TTC549 (cell line): Measurements from ENCODE around the gene MX2.
"Not testable (repeated sequence)": the region's sequence is repeated elsewhere in the genome, so short reads cannot be mapped to it uniquely, and the experiment has no call there.

Experiments
- FAIRE-seq: peaks from 2 replicates; lab custom pipeline; 2012; peaks lifted over from hg19 to GRCh38; lab: Jason Lieb, UNC

Gene MX2

GRCh38 chr21:41418393-41418792 is 56.6 kb downstream of the MX2 start:
- no peak for FAIRE-seq

DNA sequence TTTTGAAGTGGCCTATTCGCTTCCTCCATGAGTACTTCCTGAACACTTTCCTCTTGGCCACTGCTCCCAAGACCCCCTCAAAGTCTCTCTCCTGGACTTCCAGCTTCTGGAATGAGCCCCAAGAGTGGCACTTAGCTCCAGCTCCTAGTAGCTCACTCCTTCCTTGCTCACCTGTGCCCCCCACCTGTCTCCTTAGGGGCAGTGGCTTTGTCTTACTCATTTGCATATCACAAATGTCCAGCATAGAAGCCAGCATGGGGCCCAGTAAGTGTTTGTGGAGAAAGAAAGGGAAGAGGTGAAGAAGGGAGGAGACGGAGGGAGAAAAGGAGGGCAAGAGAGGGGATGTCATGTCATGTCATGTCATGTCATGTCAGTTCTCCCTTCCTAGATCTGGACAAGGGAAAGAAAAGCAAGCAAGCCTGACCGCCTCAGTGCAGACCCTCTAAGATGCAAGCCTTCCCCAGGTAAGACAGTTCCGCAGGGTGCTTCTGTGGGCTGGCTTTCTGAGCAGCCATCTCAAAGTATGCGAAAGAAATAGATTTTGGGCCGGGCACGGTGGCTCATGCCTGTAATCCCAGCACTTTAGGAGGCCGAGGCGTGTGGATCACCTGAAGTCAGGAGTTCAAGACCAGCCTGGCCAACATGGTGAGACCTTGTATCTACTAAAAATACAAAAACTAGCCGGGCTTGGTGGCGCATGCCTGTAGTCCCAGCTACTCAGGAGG is 57.3 kb downstream of the MX2 start:
- FAIRE-seq: no peak

DNA sequence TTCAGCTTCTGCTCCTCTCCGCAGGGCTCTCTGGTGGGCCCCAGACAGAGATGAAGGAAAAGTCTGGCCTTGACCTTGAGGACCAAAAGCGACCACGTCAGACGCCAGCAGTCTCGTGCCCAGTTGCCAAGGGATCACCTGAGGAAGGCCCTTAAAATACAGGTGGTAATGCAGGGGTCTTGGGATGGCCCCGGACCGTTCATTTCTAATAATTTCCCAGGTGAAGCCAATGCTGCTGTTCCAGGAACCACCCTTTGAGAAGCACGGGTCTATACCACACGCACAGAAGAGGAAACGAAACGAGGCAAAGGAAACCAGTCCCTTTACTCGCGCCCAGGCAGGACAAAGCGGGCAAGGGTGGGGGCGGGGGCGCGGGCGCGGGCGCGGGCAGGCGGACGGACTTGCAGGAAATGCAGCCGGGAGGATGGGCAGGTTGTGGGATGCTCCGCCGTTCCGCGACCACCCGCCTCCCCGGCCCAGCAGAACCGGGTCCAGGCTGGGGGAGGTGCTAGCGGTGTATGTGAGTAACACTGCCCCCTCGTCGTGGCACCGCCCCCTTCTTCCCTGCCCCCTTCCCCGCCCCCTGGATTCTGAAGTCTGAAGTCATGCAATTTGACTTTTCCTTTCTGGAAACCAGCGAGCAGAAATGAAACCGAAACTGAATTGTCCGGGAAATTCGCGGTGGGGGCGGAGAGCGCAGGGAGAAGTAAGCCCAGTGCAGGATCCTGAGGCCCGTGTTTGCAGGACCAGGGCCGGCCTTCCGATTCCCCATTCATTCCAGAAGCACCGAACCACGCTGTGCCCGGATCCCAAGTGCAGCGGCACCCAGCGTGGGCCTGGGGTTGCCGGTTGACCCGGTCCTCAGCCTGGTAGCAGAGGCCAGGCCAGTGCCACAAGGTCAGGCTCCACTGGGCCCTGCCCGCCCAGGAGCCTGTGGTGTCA is 58.4 kb downstream of the MX2 start:
- FAIRE-seq: no peak

DNA sequence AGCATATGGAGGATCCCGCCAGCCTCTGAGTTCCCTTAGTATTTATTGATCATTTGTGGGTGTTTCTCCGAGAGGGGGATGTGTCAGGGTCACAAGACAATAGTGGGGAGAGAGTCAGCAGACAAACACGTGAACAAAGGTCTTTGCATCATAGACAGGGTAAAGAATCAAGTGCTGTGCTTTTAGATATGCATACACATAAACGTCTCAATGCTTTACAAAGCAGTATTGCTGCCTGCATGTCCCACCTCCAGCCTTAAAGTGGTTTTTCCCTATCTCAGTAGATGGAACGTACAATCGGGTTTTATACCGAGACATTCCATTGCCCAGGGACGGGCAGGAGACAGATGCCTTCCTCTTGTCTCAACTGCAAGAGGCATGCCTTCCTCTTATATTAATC is 59.2 kb downstream of the MX2 start:
- not testable (repeated sequence) for FAIRE-seq

- FAIRE-seq: no peak
These were observed 60.9 kb downstream of the MX2 start for GRCh38 chr21:41422546-41423304.

DNA sequence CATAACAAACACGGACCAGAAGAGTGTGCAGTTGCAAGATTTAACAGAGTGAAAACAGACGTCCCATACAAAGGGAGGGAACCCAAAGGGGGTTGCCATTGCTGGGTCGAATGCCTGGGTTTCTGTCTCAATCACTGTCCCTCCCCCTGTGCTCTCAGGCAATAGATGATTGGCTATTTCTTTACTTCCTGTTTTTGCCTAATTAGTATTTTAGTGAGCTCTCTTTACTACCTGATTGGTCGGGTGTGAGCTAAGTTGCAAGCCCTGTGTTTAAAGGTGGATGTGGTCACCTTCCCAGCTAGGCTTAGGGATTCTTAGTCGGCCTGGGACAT is 61.4 kb downstream of the MX2 start:
- FAIRE-seq: not testable (repeated sequence)

DNA sequence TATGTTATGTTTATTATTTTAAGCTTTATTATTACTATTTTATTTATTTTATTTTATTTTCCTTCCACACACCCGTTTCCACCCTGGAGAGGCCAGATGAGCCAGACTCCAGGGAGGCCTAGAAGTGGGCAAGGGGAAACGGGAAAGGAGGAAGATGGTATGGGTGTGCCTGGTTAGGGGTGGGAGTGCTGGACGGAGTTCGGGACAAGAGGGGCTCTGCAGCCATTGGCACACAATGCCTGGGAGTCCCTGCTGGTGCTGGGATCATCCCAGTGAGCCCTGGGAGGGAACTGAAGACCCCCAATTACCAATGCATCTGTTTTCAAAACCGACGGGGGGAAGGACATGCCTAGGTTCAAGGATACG is 63.7 kb downstream of the MX2 start:
- no peak for FAIRE-seq

DNA sequence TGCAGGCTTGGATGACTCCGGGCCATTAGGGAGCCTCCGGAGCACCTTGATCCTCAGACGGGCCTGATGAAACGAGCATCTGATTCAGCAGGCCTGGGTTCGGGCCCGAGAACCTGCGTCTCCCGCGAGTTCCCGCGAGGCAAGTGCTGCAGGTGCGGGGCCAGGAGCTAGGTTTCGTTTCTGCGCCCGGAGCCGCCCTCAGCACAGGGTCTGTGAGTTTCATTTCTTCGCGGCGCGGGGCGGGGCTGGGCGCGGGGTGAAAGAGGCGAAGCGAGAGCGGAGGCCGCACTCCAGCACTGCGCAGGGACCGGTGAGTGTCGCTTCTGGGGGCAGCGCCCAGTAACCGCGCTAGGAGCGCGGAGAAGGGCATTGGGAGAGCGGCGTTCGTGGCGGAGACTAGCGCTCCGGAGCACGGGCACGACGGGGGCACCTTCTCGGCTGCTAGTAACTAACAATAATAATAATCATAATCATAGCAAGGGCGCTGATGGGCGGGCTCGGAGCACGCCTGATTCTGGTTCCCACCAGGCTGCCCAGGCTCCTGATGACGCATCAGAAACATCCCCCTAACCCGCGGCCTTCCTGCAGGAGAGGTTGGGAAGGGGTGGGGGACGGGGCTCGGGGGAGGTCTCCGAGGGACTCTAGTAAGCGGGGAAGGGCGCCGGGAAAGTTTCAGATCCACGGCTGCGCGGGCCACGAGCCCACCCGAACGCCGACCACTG is 64.3 kb downstream of the MX2 start, which contains the start of gene MX1:
Gene MX1 (plus strand): TSS at position 286 of the 722 bp plus-strand sequence. CDS start 5,832 bp downstream, outside the sequence.
- no peak for FAIRE-seq

GRCh38 chr21:41426676-41427404 is 65.0 kb downstream of the MX2 start:
- no peak for FAIRE-seq

- FAIRE-seq: no peak
These were observed 65.7 kb downstream of the MX2 start for GRCh38 chr21:41427556-41427955.

GRCh38 chr21:41428311-41428710 is 66.5 kb downstream of the MX2 start:
- FAIRE-seq: no peak

- FAIRE-seq: no peak
These were observed 67.0 kb downstream of the MX2 start for GRCh38 chr21:41428847-41429246.

GRCh38 chr21:41429305-41429704 is 67.5 kb downstream of the MX2 start:
- no peak for FAIRE-seq

- FAIRE-seq: no peak
These were observed 68.2 kb downstream of the MX2 start for GRCh38 chr21:41429925-41430491.

- no peak for FAIRE-seq
These were observed 70.1 kb downstream of the MX2 start for GRCh38 chr21:41431788-41432548.

- FAIRE-seq: no peak
These were observed 71.0 kb downstream of the MX2 start for GRCh38 chr21:41432562-41433460.

GRCh38 chr21:41433566-41433965 is 71.7 kb downstream of the MX2 start:
- no peak for FAIRE-seq

GRCh38 chr21:41435706-41436105 is 73.9 kb downstream of the MX2 start:
- FAIRE-seq: no peak

DNA sequence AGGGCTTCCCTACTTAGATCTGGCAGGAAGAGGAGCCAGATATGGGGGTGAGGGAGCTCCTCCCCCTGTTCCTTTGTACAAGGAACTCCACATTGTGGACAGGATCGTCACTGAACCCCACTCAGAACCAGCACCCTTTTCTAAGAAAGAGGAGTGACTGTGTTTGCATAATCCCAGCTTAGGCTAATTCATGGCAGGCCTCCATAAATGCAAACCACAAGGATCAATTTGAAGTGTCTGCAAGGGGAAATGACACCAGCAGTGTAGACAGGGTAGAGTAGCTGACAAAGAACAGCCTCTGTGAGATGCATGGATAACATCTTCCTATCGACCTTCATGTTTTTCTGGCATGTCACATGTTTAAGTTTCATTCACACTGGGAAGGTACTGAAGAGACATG is 75.9 kb downstream of the MX2 start:
- no peak for FAIRE-seq
